ENCODE data around the gene WASHC4.
"Not testable (repeated sequence)": the region's sequence is repeated elsewhere in the genome, so short reads cannot be mapped to it uniquely, and the experiment has no call there.

WASHC4 gene

DNA sequence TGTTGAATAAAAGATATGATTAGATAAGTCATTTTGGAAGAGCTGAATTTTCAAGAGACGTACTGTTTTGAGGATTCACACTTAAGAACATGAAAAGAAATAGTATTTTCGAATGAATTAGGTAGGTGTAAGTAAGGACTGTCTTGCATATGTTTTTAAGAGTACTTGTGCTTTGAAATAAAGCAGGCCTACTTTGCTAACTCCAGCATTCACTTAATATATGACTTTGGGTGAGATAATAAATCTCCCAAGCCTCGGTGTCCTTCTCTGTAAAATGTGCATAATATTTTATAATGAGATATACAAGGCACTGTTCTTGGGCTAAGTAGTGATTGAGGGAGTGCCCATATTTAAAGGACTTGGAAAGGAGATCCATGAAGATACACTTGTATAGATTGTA is 54.6 kb downstream of the WASHC4 start:
- no peak for DNase-seq (ENCODE audit: low read depth in 1 of 2, low spot score in 1 of 2)

DNA sequence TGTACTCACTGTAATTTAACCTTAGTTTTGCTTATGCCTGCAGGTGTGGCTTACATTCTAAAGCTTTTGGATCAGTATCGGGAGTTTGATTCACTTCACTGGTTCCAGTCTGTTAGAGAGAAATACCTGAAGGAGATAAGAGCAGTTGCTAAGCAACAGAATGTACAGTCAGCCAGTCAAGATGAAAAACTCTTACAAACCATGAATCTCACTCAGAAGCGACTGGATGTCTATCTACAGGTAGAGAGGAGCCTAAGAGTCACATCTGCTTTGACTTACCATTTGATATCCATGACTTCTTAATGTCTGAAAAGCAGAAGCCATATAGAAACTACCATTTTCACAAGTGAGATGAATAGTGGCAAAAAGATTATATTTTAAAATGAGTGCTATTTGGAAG is 56.5 kb downstream of the WASHC4 start:
- DNase-seq (ENCODE audit: low read depth in 1 of 2, low spot score in 1 of 2): no peak

GRCh38 chr12:105166736-105167135 is 59.2 kb downstream of the WASHC4 start:
- DNase-seq (ENCODE audit: low read depth in 1 of 2, low spot score in 1 of 2): no peak

GRCh38 chr12:105167346-105167745 is 59.8 kb downstream of the WASHC4 start:
- DNase-seq (ENCODE audit: low read depth in 1 of 2, low spot score in 1 of 2): no peak

- DNase-seq (ENCODE audit: low read depth in 1 of 2, low spot score in 1 of 2): no peak
These were observed 60.5 kb downstream of the WASHC4 start for GRCh38 chr12:105168006-105168405.

GRCh38 chr12:105170139-105170538 is 62.6 kb downstream of the WASHC4 start:
- no peak for DNase-seq (ENCODE audit: low read depth in 1 of 2, low spot score in 1 of 2)

DNA sequence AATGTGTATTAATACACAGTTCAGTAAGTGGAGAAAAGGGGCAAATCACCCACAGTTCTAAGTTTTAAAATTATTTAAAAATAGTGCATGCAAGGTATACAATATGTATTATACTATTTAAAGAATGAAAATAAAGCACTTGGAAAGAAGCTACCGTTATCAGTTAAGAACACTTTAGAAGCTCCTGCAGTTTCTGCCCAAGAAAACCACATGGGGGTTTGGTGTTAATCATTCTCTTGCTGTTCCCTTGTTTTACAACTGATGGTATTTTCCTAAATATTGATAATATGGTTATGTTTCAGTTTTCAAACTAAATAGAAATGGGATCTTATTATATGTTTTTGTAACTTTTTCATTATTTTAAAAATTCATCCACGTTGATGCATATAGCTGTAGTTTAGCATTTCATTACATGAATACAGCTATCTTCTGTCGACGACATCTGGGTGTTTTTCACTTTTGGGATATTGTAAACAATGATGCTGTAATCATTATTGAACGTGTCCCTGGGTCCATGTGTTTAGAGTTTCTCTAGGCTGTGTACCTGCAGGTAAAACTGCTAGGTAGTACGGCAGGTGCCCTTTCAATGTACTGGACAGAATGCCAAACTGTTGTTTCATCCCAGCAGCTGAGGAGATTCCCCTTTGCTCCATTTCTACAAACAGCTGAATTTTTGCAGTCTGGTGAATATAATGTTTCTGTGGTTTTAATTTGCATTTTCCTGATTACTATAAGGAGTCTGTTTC is 64.3 kb downstream of the WASHC4 start:
- DNase-seq (ENCODE audit: low read depth in 1 of 2, low spot score in 1 of 2): no peak

GRCh38 chr12:105175397-105175990 is 68.0 kb downstream of the WASHC4 start:
- DNase-seq (ENCODE audit: low read depth in 1 of 2, low spot score in 1 of 2): no peak

- DNase-seq (ENCODE audit: low read depth in 1 of 2, low spot score in 1 of 2): no peak
These were observed 69.7 kb downstream of the WASHC4 start for GRCh38 chr12:105177208-105177607.

DNA sequence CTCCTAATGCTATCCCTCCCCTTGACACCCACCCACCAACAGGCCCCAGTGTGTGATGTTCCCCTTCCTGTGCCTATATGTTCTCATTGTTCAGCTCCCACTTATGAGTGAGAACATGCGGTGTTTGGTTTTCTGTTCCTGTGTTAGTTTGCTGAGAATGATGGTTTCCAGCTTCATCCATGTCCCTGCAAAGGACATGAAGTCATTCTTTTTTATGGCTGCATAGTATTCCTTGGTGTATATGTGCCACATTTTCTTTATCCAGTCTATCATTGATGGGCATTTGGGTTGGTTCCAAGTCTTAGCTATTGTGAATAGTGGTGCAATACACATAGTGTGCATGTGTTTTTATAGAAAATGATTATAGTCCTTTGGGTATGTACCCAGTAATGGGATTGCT is 71.6 kb downstream of the WASHC4 start:
- DNase-seq (ENCODE audit: low read depth in 1 of 2, low spot score in 1 of 2): not testable (repeated sequence)

GRCh38 chr12:105183406-105183805 is 75.9 kb downstream of the WASHC4 start:
- DNase-seq (ENCODE audit: low read depth in 1 of 2, low spot score in 1 of 2): not testable (repeated sequence)

- not testable (repeated sequence) for DNase-seq (ENCODE audit: low read depth in 1 of 2, low spot score in 1 of 2)
These were observed 76.4 kb downstream of the WASHC4 start for GRCh38 chr12:105183976-105184375.

DNA sequence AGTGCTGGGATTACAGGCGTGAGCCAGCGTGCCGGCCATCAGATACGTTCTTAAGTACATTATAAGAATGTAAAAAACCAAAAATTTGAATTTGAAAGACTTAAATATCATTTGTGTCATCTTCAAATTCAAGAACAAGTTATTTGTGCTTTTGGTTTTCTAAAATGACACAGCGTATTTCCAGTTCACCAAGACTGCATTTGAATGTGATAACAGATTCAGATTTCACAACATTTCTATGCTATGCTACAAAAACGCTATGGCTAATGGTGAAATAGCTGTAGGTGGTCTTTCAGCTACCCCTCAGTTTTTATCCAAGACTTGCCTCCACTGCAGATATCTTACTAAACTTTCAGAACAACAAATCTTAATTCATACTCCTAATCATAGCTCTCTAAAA is 81.8 kb downstream of the WASHC4 start:
- DNase-seq (ENCODE audit: low read depth in 1 of 2, low spot score in 1 of 2): no peak

DNA sequence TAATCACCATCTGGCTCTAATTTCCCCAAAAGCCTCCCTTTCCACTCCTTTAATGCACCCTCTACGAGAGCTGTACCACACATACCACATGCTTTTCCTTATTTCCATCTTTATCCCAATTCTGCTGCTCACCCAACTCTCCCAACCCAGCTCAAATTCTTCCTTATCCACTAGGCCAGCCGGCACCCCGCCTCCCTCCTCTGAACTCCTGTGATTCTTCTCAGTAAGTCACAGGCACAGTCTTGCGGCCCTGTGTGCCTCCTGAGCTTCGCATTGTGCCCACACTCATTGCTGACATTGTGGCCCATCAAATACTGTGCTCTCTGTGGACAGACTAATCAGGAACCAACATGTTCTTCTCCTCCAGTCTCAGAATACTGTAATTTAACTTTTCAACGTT is 83.0 kb downstream of the WASHC4 start:
- DNase-seq (ENCODE audit: low read depth in 1 of 2, low spot score in 1 of 2): no peak

DNA sequence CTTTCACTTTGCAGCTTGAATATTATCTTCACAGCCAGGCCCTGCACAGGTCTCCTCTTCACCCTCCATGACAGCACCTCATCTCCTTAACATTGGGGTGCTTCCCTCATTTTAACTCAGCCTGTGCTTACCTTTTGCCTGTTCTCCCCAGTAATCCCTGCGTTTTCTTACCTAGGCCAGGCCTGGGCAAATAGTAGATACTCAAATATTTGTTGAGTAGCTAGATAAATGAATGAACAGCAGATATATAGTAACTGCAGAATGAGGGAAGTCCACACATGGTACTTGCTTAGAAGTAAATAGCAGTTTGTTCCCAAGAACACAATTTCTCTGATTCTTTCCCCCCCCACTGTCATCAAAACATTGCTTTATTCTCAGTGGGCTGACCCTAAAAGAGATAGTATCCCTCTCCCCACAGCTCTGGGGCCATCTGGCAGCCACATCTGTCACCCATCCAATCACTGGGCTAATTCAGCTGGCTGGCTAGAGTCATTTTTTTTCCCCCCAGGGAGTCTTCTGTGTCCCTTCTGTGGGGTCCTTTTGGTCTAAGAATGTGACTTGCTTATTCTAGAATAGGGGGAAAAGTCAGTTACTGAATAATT is 85.2 kb downstream of the WASHC4 start:
- no peak for DNase-seq (ENCODE audit: low read depth in 1 of 2, low spot score in 1 of 2)

DNA sequence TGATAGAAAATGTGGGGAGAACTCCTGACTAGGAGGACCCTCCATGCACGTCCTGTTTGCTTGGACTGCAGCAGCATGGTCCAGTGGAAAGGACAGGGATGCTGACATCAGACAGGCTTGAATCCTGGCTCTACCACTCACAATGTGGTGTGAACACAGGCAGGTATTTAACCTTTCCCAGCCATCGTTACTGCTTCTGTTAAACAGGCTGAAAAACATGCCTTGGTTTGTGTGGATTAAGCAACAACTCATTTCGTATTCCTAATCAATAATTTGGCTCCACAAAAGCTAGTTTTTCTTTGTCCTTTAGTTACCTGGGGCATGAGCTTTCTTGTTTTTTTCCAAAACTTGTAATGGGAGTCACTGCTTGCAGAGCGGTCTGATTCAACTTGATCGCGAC is 87.4 kb downstream of the WASHC4 start:
- DNase-seq (ENCODE audit: low read depth in 1 of 2, low spot score in 1 of 2): no peak

GRCh38 chr12:105196090-105196489 is 88.6 kb downstream of the WASHC4 start:
- DNase-seq (ENCODE audit: low read depth in 1 of 2, low spot score in 1 of 2): no peak

DNA sequence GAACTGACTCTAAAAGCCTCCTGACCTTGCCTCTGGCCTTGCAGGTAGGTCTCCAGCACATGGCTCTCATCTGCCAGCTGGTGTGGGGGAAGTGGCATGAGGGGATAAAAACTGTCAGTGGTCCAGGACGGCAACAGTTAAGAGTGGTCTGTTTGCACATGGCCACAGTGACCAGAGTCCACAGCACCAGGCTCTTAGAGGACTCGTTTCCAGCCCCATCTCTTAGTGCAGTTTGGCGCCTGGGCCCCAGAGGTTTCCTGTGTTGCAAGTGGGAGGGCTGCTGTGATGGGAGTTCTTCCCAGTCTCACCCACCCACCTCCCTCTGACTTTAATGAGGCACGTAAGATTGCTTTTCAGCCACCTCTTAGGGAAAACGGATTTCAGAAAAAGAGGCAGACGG is 91.4 kb downstream of the WASHC4 start:
- no peak for DNase-seq (ENCODE audit: low read depth in 1 of 2, low spot score in 1 of 2)

DNA sequence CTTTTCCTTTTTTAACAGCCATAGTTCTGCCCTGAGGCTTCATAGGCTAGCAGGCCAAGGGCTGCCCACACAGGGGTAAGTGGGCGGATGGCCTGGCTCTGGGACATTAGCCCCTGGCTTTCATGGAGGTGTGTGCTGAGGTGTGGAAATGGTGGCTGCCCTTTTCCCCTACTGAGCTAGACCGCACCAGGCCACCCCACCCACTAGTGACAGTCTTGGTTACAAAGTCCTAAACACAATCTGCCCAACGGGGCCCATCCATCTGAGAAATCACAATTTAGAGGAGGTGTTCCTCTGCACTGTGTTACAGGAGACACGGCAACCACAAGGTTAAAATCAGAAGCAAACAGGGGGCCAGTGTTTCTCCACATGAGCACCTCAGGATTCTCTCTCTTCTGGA is 92.9 kb downstream of the WASHC4 start:
- no peak for DNase-seq (ENCODE audit: low read depth in 1 of 2, low spot score in 1 of 2)

DNA sequence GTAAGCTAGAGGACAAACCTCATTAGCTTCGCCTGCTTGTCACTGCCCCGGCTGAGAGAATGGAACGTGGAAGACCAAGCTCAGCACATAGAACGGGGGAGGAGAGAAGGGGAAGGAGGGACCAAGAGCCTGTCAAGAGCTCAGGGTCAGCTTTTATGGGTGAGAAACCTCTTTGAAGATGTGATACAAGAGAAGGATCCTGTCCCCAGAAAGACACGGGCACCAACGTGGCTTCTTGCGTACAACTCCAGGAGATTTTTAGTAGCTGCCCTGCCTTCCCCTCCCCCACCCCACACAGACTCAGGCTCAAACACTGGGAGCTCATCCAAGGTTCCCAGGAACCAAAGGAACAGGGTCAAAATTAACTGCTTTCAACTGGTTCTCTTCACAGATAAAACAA is 93.8 kb downstream of the WASHC4 start:
- DNase-seq (ENCODE audit: low read depth in 1 of 2, low spot score in 1 of 2): no peak

- no peak for DNase-seq (ENCODE audit: low read depth in 1 of 2, low spot score in 1 of 2)
These were observed 94.7 kb downstream of the WASHC4 start for GRCh38 chr12:105202202-105202601.

- no peak for DNase-seq (ENCODE audit: low read depth in 1 of 2, low spot score in 1 of 2)
These were observed 96.6 kb downstream of the WASHC4 start for GRCh38 chr12:105204127-105204526.

DNA sequence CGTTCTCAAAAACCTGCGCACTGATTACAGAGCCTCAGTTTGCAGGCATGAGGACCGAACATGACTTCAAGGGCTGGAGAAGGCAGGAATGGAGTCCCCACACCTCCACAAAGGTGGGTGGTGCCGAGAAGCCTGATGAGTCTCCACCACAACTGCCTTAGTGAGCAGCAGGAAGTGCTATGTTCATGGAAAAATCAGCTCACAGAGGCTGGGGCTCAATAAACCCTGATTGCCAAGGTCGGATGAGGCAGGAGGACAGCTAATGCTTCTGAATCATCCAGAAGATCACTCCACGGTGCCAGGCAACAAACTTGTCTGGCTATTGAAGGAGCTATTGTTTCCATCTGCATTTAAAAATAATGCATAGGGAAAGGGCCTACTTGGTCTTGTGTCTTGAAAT is 97.4 kb downstream of the WASHC4 start:
- peak in 1 of 2 donors; percentile 12 for DNase-seq (ENCODE audit: low read depth in 1 of 2, low spot score in 1 of 2)
